ENCODE measurements around the gene PREX1.

- TF ChIP-seq CTCF (IDR thresholded peaks at IDR 0.05 in 8 of 11, conservative IDR thresholded peaks at IDR 0.05 in 3 of 11) (no peak), POLR2A (IDR thresholded peaks at IDR 0.05) (no peak), POLR2AphosphoS5 (IDR thresholded peaks at IDR 0.05) (no peak)
Observed at GRCh38 chr20:48681201-48681872, 146.5 kb downstream of the PREX1 start.

All from spleen (tissue), 7 donors.